ENCODE results near the gene TLK1. TPM values are rescaled to one million over a fixed set of nuclear protein-coding genes. Genes with fewer than 3 reads are reported as not detected.

The TLK1 gene
- total and polyA plus RNA-seq, 9 of the 15 experiments (the other 6 are each of a cell fraction or from before 2014, with no cell fraction given) = 20.2 to 101 (median 40.5) TPM

DNA sequence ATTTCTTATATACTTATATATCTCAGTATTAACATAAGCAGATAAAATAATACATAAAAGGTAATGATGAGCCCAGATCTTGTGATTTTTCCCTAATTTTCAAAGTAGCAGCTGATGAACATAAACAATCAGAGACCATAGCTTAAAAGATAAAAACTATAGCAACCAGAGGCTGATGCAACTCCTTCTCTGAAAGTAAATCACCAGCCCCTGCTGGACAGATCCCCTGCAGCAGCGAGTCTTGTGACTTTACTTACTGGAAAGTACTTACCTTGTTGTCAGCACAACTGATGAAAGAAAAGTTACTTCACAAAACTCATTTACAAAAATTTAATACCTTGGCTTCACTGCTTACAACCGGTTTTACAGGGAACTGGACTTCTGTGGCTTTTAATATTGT, 164.4 kb downstream of the TLK1 start (continued):
- TF ChIP-seq ZNF609 (CRISPR knock-in tag; IDR thresholded peaks at IDR 0.05; ENCODE audit: borderline replicate concordance) = no peak
- peak; percentile 92 for TF ChIP-seq ATF3 (IDR thresholded peaks at IDR 0.05)
- no peak for TF ChIP-seq ATF3 (CRISPR knock-in tag; conservative IDR thresholded peaks at IDR 0.05)
- TF ChIP-seq USF1 (CRISPR knock-in tag; IDR thresholded peaks at IDR 0.05) = no peak
- TF ChIP-seq ETV6 (IDR thresholded peaks at IDR 0.05; ENCODE audit: borderline replicate concordance in 1 of 2, low read depth in 2 of 2, low read length in 1 of 2) = no peak
- no peak for TF ChIP-seq ETV6 (CRISPR knock-in tag; IDR thresholded peaks at IDR 0.05; ENCODE audit: borderline replicate concordance)
- no peak for TF ChIP-seq RNF2 (IDR thresholded peaks at IDR 0.05)
- TF ChIP-seq ZC3H4 (CRISPR knock-in tag; IDR thresholded peaks at IDR 0.05; ENCODE audit: borderline replicate concordance) = no peak
- TF ChIP-seq RCOR1 (IDR thresholded peaks at IDR 0.05; ENCODE audit: borderline replicate concordance in 1 of 2, low read depth in 2 of 2, low read length in 2 of 2) = peak in 1 of 2 experiments; percentile 58; a peak in 1 of 4 replicates
- no peak for TF ChIP-seq SAP30 (IDR thresholded peaks at IDR 0.05; ENCODE audit: borderline replicate concordance, insufficient read depth, low read depth, low read length, poor library complexity, severe bottlenecking)
- no peak for TF ChIP-seq COPS2 (conservative IDR thresholded peaks at IDR 0.05)
- TF ChIP-seq ZNF224 (CRISPR knock-in tag; IDR thresholded peaks at IDR 0.05) = no peak
- no peak for TF ChIP-seq CBX2 (IDR thresholded peaks at IDR 0.05; ENCODE audit: insufficient read depth, low read length, poor library complexity, severe bottlenecking)
- no peak for TF ChIP-seq SETDB1 (IDR thresholded peaks at IDR 0.05; ENCODE audit: low read length)
- no peak for TF ChIP-seq KLF16 (IDR thresholded peaks at IDR 0.05)
- peak; percentile 98 for TF ChIP-seq FOXJ2 (tag; IDR thresholded peaks at IDR 0.05)
- no peak for TF ChIP-seq BDP1 (IDR thresholded peaks at IDR 0.05; ENCODE audit: insufficient read depth, insufficient read length)
- TF ChIP-seq CEBPG (CRISPR knock-in tag; IDR thresholded peaks at IDR 0.05) = peak; percentile 91
- peak; percentile 77 to 88 for TF ChIP-seq CEBPG (tag; conservative IDR thresholded peaks at IDR 0.05 in 1 of 2, IDR thresholded peaks at IDR 0.05 in 1 of 2)

Measured in K562 (cell line).